Mesothelial cell of epicardium (in vitro differentiated cells): Measurements from ENCODE around the gene PRKACB. TPM values are rescaled to one million over a fixed set of nuclear protein-coding genes. Genes with fewer than 3 reads are reported as not detected.

Experiments used
- DNase-seq, 2 experiments: peaks; one replicate each; pipeline ENCODE4 v3.0.0; 2021; ENCODE audit warnings: low spot score in 2 of 2; ENCODE audit not compliant: unreplicated experiment in 2 of 2
- H3K27ac Mint-ChIP-seq: 2 replicates; pipeline ENCODE4 v1.8.0; 2021; ENCODE audit warnings: mixed read lengths
- H3K27me3 Mint-ChIP-seq: 2 replicates; pipeline ENCODE4 v1.8.0; 2021; ENCODE audit warnings: low read depth, mixed read lengths
- H3K36me3 Mint-ChIP-seq: 2 replicates; pipeline ENCODE4 v1.8.0; 2021; ENCODE audit warnings: mixed read lengths
- H3K4me1 Mint-ChIP-seq: 2 replicates; pipeline ENCODE4 v1.8.0; 2021; ENCODE audit warnings: mixed read lengths
- H3K4me3 Mint-ChIP-seq: 2 replicates; pipeline ENCODE4 v1.8.0; 2021; ENCODE audit warnings: mild to moderate bottlenecking, moderate library complexity, mixed read lengths
- H3K9me3 Mint-ChIP-seq: 2 replicates; pipeline ENCODE4 v1.8.0; 2021; ENCODE audit warnings: mixed read lengths
- CTCF ChIP-seq: fragments of 200-600 bp; sonication (generic); IDR thresholded peaks from one replicate; pipeline ENCODE4 v1.5.0; 2021; ENCODE audit warnings: antibody characterized with exemption; ENCODE audit not compliant: unreplicated experiment
- total RNA-seq: library from RNA; stranded (reverse); gene quantifications from 3 replicates; pipeline ENCODE4 v1.2.1, GENCODE V29; 2021

Gene PRKACB
- total RNA-seq, 1 donor from 2014 or later: 38.5 TPM

GRCh38 chr1:84107955-84108354 lies 36.1 kb upstream of the PRKACB start:
- Mint-ChIP-seq H3K4me3 (no peak overlapping the region), H3K27me3 (no peaks in the 10 kb centered on the region), H3K27ac (no peak overlapping the region), H3K36me3 (peaks cover 16% of the 10 kb centered on the region), H3K9me3 (peaks cover 20% of the 10 kb centered on the region), H3K4me1 (peaks cover 5% of the 10 kb centered on the region)
- no peak for TF ChIP-seq CTCF
- no peak for DNase-seq

GRCh38 chr1:84108900-84109578 lies 35.0 kb upstream of the PRKACB start:
- peaks cover 16% of the 10 kb centered on the region for H3K36me3 Mint-ChIP-seq
- H3K4me1 Mint-ChIP-seq: no peaks in the 10 kb centered on the region
- TF ChIP-seq CTCF: no peak
- H3K27me3 Mint-ChIP-seq: no peaks in the 10 kb centered on the region
- H3K4me3 Mint-ChIP-seq: no peak overlapping the region
- H3K9me3 Mint-ChIP-seq: peaks cover 20% of the 10 kb centered on the region
- no peak overlapping the region for H3K27ac Mint-ChIP-seq
- DNase-seq: no peak

GRCh38 chr1:84110629-84111028 lies 33.4 kb upstream of the PRKACB start:
- H3K4me1 Mint-ChIP-seq: no peaks in the 10 kb centered on the region

GRCh38 chr1:84116558-84116957 lies 27.5 kb upstream of the PRKACB start:
- TF ChIP-seq CTCF: no peak
- no peaks in the 10 kb centered on the region for H3K9me3 Mint-ChIP-seq
- DNase-seq: no peak

More at GRCh38 chr1:84110629-84111028, 33.4 kb upstream of the PRKACB start:
- no peak for TF ChIP-seq CTCF
- Mint-ChIP-seq H3K27ac (no peak overlapping the region), H3K4me3 (no peak overlapping the region), H3K36me3 (peaks cover 15% of the 10 kb centered on the region), H3K27me3 (no peaks in the 10 kb centered on the region), H3K9me3 (peaks cover 20% of the 10 kb centered on the region)
- no peak for DNase-seq

GRCh38 chr1:84117868-84118267 lies 26.2 kb upstream of the PRKACB start:
- no peak for TF ChIP-seq CTCF
- Mint-ChIP-seq H3K4me3 (no peak overlapping the region), H3K27me3 (no peaks in the 10 kb centered on the region), H3K27ac (no peak overlapping the region), H3K9me3 (no peaks in the 10 kb centered on the region), H3K4me1 (peaks cover 10% of the 10 kb centered on the region), H3K36me3 (peaks cover 4% of the 10 kb centered on the region)
- DNase-seq: no peak

More at GRCh38 chr1:84116558-84116957, 27.5 kb upstream of the PRKACB start:
- Mint-ChIP-seq H3K4me3 (no peak overlapping the region), H3K27me3 (no peaks in the 10 kb centered on the region), H3K27ac (no peak overlapping the region), H3K4me1 (peaks cover under 1% of the 10 kb centered on the region), H3K36me3 (peaks cover 4% of the 10 kb centered on the region)
